C4-2B (cell line): ENCODE data around the gene DHRS3.

Experiments used
- CTCF ChIP-seq: fragments of 450-650 bp; conservative IDR thresholded peaks from 2 replicates; pipeline ENCODE4 v1.5.1; 2017; ENCODE audit warnings: mild to moderate bottlenecking
- ZFX ChIP-seq: fragments of 450-650 bp; IDR thresholded peaks from 2 replicates; pipeline ENCODE4 v1.6.1; 2017

GRCh38 chr1:12598974-12599373 is 19.0 kb downstream of the DHRS3 start:
- no peak for TF ChIP-seq CTCF
- no peak for TF ChIP-seq ZFX
